ENCODE data around the gene AGMAT. TPM values are rescaled to one million over a fixed set of nuclear protein-coding genes. Genes with fewer than 3 reads are reported as not detected.

Gene AGMAT
- total RNA-seq (3.3 and 3.5 TPM in 2 replicates), polyA plus RNA-seq (2.7 and 3.7 TPM in 2 replicates), polyA minus RNA-seq (4.6 and 5.2 TPM in 2 replicates)
- 8.4 TPM for total RNA-seq (2013)

- Histone ChIP-seq H3K9me3 (ENCODE audit: control extremely low read depth in 1 of 3, control insufficient read depth in 2 of 3, insufficient read depth in 1 of 3, low read length in 2 of 3) (no peaks in the 10 kb centered on the region), H3K4me2 (replicated peaks; ENCODE audit: low read depth, low read length, poor library complexity, severe bottlenecking) (peak within 1 kb of the TSS; percentile 97), H2AFZ (ENCODE audit: insufficient read depth, low read depth, low read length, poor library complexity, severe bottlenecking) (peak within 1 kb of the TSS; percentile 95), H3K4me1 (ENCODE audit: control insufficient read depth in 2 of 2, insufficient read depth in 2 of 2, low read length in 2 of 2) (peaks cover 14 to 31% of the 10 kb centered on the region in 2 donors), H3K79me2 (ENCODE audit: control insufficient read depth, insufficient read depth, low read length) (peaks cover 18% of the 10 kb centered on the region), H3K36me3 (replicated peaks in 1 of 2; ENCODE audit: control extremely low read depth in 1 of 2, control insufficient read depth in 1 of 2, extremely low read depth in 1 of 2, insufficient read depth in 2 of 2, low read length in 1 of 2) (peaks cover 0 to 6% of the 10 kb centered on the region in 2 experiments), H4K20me1 (ENCODE audit: control insufficient read depth, insufficient read depth, low read length, poor library complexity, severe bottlenecking) (no peaks in the 10 kb centered on the region), H3K27me3 (replicated peaks in 1 of 4; ENCODE audit: control extremely low read depth in 1 of 4, control insufficient read depth in 3 of 4, insufficient read depth in 4 of 4, low read length in 3 of 4) (no peaks in the 10 kb centered on the region), H3K9ac (ENCODE audit: low read length) (peak within 1 kb of the TSS; percentile 79), H3K27ac (ENCODE audit: low read length in 2 of 2) (peak within 1 kb of the TSS; percentile 58 to 78), H3K4me3 (ENCODE audit: control extremely low read depth in 1 of 5, extremely low read depth in 1 of 5, insufficient read depth in 1 of 5, low read depth in 2 of 5, low read length in 4 of 5) (peak within 1 kb of the TSS in 4 of 5 experiments; percentile 68 to 88 (median 76))
- intact Hi-C loops (cut with micrococcal nuclease) = loop anchor here (2.0 kb wide), 2 partner anchors 18 to 20 kb away; no protein-coding TSS in a partner anchor
- POLR2A ChIA-PET = interaction anchor here (0.5 to 1.4 kb wide), 4 partner anchors 13 to 38 kb away, joined by 3 to 4 read pairs (median 3); no protein-coding TSS in a partner anchor
- under 1% methylated on average over 65 of the region's 68 CpGs for WGBS (ENCODE audit: insufficient coverage)
- Mint-ChIP-seq H3K4me3 (peak within 1 kb of the TSS; percentile 87), H3K4me1 (peaks cover 21% of the 10 kb centered on the region), H3K9me3 (ENCODE audit: insufficient read depth) (no peaks in the 10 kb centered on the region), H3K27ac (peak within 1 kb of the TSS; percentile 84), H3K27me3 (no peaks in the 10 kb centered on the region)
- DNase-seq = peak; percentile 74
- TF ChIP-seq CTCF (IDR thresholded peaks at IDR 0.05) (peak; percentile 54), EZH2 (IDR thresholded peaks at IDR 0.05; ENCODE audit: borderline replicate concordance, insufficient read depth, low read depth, low read length, poor library complexity, severe bottlenecking) (no peak)
- ATAC-seq (ENCODE audit: low read depth) = peak; percentile 86
- CTCF ChIA-PET = interaction anchor here (0.8 to 1.6 kb wide), 7 partner anchors 10 to 52 kb away, joined by 3 to 6 read pairs (median 4); no protein-coding TSS in a partner anchor
Measured at GRCh38 chr1:15584489-15585363, at the start of gene AGMAT. Gene AGMAT (minus strand): TSS chr1:15585051. CDS start chr1:15584967, 84 bp downstream.

Measured in B cell (primary cell).